Sigmoid colon (tissue), 7 donors: ENCODE measurements around the gene ARHGAP33. TPM values are rescaled to one million over a fixed set of nuclear protein-coding genes. Genes with fewer than 3 reads are reported as not detected.
A peak's percentile ranks its signal among the peaks of the same experiment; 100 is the strongest.

Source experiments
- DNase-seq: peaks from one replicate; pipeline ENCODE4 v3.0.0-alpha.2; 2019
- H3K27ac ChIP-seq, 4 donors: fragments of 200-600 bp; sonication (generic); one replicate each; pipeline ENCODE4 v1.5.1; 2016 to 2019; ENCODE audit warnings: mild to moderate bottlenecking in 1 of 4
- H3K27me3 ChIP-seq, 3 donors: fragments of 200-600 bp; sonication (generic); one replicate each; pipeline ENCODE4 v1.5.1; 2019; ENCODE audit warnings: mild to moderate bottlenecking in 1 of 3
- H3K36me3 ChIP-seq, 4 donors: fragments of 200-600 bp; sonication (generic); one replicate each; pipeline ENCODE4 v1.5.1; 2016 to 2019
- H3K4me1 ChIP-seq, 4 donors: fragments of 200-600 bp; sonication (generic); one replicate each; pipeline ENCODE4 v1.5.1; 2017 to 2019
- H3K4me3 ChIP-seq, 4 donors: fragments of 200-600 bp; sonication (generic); one replicate each; pipeline ENCODE4 v1.5.1; 2017 to 2019; ENCODE audit warnings: mild to moderate bottlenecking in 2 of 4, moderate library complexity in 1 of 4
- H3K9me3 ChIP-seq, 4 donors: fragments of 200-600 bp in 3 of 4; sonication (generic) in 3 of 4; one replicate each; pipeline versions ENCODE4 v1.5.1 to v1.6.1; 2013 to 2019
- EP300 ChIP-seq, 4 donors: sonication (generic); formaldehyde crosslinking; IDR thresholded peaks; one replicate each; pipeline ENCODE4 v1.6.1; 2017; ENCODE audit warnings: antibody characterized with exemption in 4 of 4
- POLR2A ChIP-seq, 2 donors: fragments of 450-650 bp; IDR thresholded peaks; one replicate each; pipeline ENCODE4 v1.6.1; 2016; ENCODE audit warnings: antibody characterized with exemption in 2 of 2, mild to moderate bottlenecking in 2 of 2, moderate library complexity in 2 of 2
- POLR2AphosphoS5 ChIP-seq, 4 donors: sonication (generic); formaldehyde crosslinking; IDR thresholded peaks; one replicate each; pipeline ENCODE4 v1.6.1; 2017; ENCODE audit warnings: antibody characterized with exemption in 4 of 4
- WGBS, 2 donors: extraction: QIAGEN DNeasy Blood & Tissue Kit; methylation state at CpG; one replicate each; pipeline ENCODE4 v1.1.7; 2013; 5-methylcytosine and 5-hydroxymethylcytosine counted together
- intact Hi-C: fragments of 100-400 bp; cut with DNase I; formaldehyde crosslinking; loops from one replicate; pipeline ENCODE4 v1.15.1; 2023
- polyA plus RNA-seq, 3 donors: library from polyadenylated mRNA; stranded (reverse); fragments of 200-250 nt; gene quantifications; one replicate each; pipeline ENCODE4 v1.2.3, GENCODE V29; 2013
- total RNA-seq, 4 donors: library from RNA; depleted of rRNA; stranded (reverse); fragments of >200 nt; gene quantifications; one replicate each; pipeline ENCODE4 v1.1.0, GENCODE V29; 2016
- TF ChIP-seq, protein P1 (sequence below), 4 experiments: fragments of 450-650 bp in 3 of 4; fragments of 200-600 bp in 1 of 4; IDR thresholded peaks; one replicate each; pipeline ENCODE4 v1.5.1; 2016 to 2019; ENCODE audit warnings: antibody characterized with exemption in 4 of 4, mild to moderate bottlenecking in 3 of 4, moderate library complexity in 2 of 4
- donor health status: healthy with polysubstance abuse.
- donor health status: Bipolar disorder and iron deficiency.
- donor health status: healthy.

ARHGAP33 gene
- total and polyA plus RNA-seq, 7 donors = 0.60 to 11.9 (median 6.1) TPM

DNA sequence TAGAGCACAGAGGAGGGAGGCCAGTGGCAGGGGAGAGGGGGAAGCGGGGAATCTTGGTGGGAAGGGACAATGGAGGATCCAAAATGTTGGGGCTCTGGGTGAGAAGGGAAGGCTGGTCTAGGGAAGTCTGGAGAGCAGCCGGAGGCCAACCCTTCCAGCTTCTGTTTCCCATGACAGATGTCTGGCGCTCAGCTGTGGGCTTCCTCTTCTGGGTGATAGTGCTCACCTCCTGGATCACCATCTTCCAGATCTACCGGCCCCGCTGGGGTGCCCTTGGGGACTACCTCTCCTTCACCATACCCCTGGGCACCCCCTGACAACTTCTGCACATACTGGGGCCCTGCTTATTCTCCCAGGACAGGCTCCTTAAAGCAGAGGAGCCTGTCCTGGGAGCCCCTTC is 28.8 kb upstream of the ARHGAP33 start:
- no peak for DNase-seq
- H3K36me3 ChIP-seq = peaks cover 0 to 11% (median 5%) of the 10 kb centered on the region in 4 donors
- peaks cover 0 to 53% (median 45%) of the 10 kb centered on the region in 4 donors for H3K4me1 ChIP-seq
- TF ChIP-seq EP300 (IDR thresholded peaks at IDR 0.05) (no peak), POLR2A (IDR thresholded peaks at IDR 0.05) (no peak), POLR2AphosphoS5 (IDR thresholded peaks at IDR 0.05) (no peak)
- TF ChIP-seq, protein P1, sequence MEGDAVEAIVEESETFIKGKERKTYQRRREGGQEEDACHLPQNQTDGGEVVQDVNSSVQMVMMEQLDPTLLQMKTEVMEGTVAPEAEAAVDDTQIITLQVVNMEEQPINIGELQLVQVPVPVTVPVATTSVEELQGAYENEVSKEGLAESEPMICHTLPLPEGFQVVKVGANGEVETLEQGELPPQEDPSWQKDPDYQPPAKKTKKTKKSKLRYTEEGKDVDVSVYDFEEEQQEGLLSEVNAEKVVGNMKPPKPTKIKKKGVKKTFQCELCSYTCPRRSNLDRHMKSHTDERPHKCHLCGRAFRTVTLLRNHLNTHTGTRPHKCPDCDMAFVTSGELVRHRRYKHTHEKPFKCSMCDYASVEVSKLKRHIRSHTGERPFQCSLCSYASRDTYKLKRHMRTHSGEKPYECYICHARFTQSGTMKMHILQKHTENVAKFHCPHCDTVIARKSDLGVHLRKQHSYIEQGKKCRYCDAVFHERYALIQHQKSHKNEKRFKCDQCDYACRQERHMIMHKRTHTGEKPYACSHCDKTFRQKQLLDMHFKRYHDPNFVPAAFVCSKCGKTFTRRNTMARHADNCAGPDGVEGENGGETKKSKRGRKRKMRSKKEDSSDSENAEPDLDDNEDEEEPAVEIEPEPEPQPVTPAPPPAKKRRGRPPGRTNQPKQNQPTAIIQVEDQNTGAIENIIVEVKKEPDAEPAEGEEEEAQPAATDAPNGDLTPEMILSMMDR (IDR thresholded peaks at IDR 0.05) = no peak
- 91 to 92% methylated on average over 5 of the region's 5 CpGs for WGBS, 2 donors
- peak overlapping the region in 3 of 4 donors; percentile 100 for H3K27ac ChIP-seq
- intact Hi-C loops = loop anchor here (5.0 kb wide), 1 partner anchor 251 kb away; the partner anchor contains the start of gene SDHAF1
- no peaks in the 10 kb centered on the region for H3K9me3 ChIP-seq
- H3K4me3 ChIP-seq = peak overlapping the region in 2 of 4 donors; percentile 90 to 94
- H3K27me3 ChIP-seq = no peaks in the 10 kb centered on the region

DNA sequence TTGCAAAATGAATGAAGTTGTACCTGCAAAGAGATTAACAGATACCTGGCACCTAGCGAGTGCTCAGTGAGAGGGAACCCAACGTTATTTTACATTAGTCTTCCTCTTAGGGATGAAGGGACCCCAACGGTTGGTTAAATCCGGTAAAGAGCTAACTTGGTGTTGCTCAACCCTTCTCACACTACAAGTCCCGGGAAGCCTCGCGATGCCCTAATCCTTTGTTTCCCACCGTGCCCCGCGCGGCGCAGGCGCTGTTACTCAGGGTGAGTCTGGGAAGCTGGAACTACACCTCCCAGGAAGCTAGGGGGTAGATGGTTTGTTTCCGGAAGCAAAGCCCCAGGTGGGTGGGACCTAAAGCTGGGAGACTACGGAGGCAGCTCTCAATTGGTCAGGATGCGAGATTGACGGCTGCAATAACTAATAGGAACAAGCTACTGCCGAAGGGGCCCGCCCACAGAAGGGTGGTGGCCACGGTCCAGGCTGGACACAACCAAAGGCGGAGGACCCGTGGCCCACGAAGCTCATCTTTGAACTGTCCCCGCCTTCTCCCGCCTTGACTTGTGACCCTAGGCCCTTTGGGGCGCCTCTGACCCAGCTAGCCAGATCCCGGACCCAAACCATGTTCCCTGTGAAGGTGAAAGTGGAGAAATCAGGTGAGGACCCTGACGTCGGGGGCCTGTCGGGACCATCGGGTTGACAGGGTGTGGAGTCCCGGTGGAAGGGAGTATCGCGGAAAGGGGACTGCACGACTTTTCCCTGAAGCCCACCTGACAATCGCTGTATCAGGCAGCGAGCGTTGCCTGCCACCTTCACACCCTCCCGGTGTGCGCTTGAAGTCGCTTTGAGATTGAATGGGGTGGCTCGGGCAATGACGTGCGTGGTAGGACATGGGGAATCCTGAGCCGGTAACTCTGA is 27.0 kb upstream of the ARHGAP33 start, which contains the start of gene LIN37:
LIN37 (plus strand) TSS at position 471 of the 915 bp plus-strand sequence; CDS start at position 620, 149 bp downstream.
- intact Hi-C loops = loop anchor here (5.0 kb wide), 1 partner anchor 249 kb away; the partner anchor contains the start of gene SDHAF1
- TF ChIP-seq, protein P1 (IDR thresholded peaks at IDR 0.05) = peak in 2 of 4 experiments; percentile 8 to 9
- peak; percentile 88 to 91 for TF ChIP-seq POLR2A (IDR thresholded peaks at IDR 0.05)
- TF ChIP-seq POLR2AphosphoS5 (IDR thresholded peaks at IDR 0.05) = peak; percentile 97 to 98 (median 97)
- TF ChIP-seq EP300 (IDR thresholded peaks at IDR 0.05) = peak in 1 of 4 donors; percentile 66

DNA sequence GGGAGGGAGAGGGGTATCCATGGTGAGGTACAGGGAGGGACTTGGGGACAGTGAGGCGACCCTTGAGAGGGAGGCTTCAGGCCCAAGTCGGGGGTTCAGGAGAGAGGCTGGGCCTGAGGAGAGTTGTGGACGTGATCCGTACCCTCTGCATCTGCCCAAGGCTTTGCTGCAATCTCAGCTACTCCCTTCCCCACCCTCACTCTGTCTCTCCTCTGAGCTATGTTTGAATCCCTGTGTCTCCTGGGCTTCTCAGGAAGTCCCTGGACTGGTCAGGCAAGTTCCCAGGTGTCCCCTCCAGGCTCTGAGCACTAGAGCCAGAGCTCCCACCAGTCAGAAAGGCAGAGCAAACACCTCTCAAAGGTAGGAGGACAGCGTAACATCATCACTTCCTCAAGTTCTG is 25.2 kb upstream of the ARHGAP33 start:
- TF ChIP-seq, protein P1 (IDR thresholded peaks at IDR 0.05) = no peak
- no peak for TF ChIP-seq EP300 (IDR thresholded peaks at IDR 0.05)
- no peak for TF ChIP-seq POLR2AphosphoS5 (IDR thresholded peaks at IDR 0.05)
- no peak for TF ChIP-seq POLR2A (IDR thresholded peaks at IDR 0.05)
- Histone ChIP-seq H3K4me3 (no peak overlapping the region), H3K4me1 (peaks cover 0 to 55% (median 48%) of the 10 kb centered on the region in 4 donors), H3K27ac (peak overlapping the region; percentile 9 to 99 (median 56)), H3K36me3 (peaks cover 6 to 25% (median 24%) of the 10 kb centered on the region in 4 donors), H3K27me3 (no peaks in the 10 kb centered on the region), H3K9me3 (no peaks in the 10 kb centered on the region)
- DNase-seq = peak; percentile 54
- WGBS, 2 donors = 92 to 93% methylated on average over 5 of the region's 5 CpGs
- intact Hi-C loops = loop anchor here (10.0 kb wide), 1 partner anchor 305 kb away; the partner anchor contains the start of genes THAP8 and WDR62

More for the DNA sequence above, 27.0 kb upstream of the ARHGAP33 start, which contains the start of gene LIN37:
- H3K36me3 ChIP-seq = peaks cover 10 to 15% (median 13%) of the 10 kb centered on the region in 4 donors
- peak within 1 kb of the TSS; percentile 85 to 99 (median 87) for H3K27ac ChIP-seq
- DNase-seq = peak; percentile 100
- H3K4me3 ChIP-seq = peak within 1 kb of the TSS; percentile 71 to 95 (median 84)
- 1% methylated on average over 45 of the region's 45 CpGs for WGBS, 2 donors
- no peaks in the 10 kb centered on the region for H3K9me3 ChIP-seq
- peaks cover 0 to 48% (median 42%) of the 10 kb centered on the region in 4 donors for H3K4me1 ChIP-seq
- H3K27me3 ChIP-seq = no peaks in the 10 kb centered on the region

DNA sequence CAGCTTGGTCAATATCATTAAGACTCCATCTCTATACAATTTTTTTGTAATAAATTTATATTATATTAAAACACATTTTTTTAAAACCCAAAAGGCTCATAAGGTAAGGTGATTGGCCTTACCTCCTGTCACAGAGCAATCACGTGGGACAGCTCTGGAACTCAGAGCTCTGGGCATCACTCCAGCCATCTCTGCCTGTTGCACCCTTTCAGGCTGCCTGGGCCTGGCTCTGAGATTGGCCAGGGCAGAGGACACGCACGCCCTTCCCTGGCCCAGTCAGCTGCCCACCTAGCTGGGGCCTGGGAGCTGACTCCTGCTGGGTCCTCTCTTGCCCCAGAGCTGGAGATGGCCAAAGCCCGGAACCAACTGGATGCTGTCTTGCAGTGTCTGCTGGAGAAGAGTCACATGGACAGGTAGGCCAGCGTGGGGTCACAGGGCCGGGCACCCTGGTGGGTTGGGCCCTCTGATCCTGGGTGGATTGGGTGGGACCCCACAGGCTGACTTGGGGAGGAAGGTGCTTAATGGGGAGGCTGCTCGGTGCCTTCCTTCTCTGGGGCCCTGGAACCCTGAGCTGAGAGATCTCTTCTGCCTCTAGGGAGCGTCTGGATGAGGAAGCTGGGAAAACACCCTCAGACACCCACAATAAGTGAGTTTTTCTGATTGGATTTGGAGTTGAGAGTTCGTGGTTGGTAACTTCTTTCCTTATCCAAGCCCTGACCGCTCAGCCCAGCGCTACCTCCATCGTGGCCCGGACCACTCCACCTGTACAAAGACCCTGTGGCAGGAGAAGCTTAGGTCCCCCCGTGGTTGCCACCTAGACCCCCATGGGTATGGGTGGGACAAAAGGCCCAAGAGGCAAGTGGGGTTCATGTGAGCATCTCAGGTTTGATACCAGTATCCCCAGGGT is 23.3 kb upstream of the ARHGAP33 start:
- TF ChIP-seq, protein P1 (IDR thresholded peaks at IDR 0.05) = no peak
- TF ChIP-seq POLR2AphosphoS5 (IDR thresholded peaks at IDR 0.05) (peak in 1 of 4 donors; percentile 26), POLR2A (IDR thresholded peaks at IDR 0.05) (no peak), EP300 (IDR thresholded peaks at IDR 0.05) (no peak)
- intact Hi-C loops = loop anchor here (10.0 kb wide), 1 partner anchor 303 kb away; the partner anchor contains the start of genes THAP8 and WDR62
- Histone ChIP-seq H3K36me3 (peaks cover 6 to 25% (median 24%) of the 10 kb centered on the region in 4 donors), H3K9me3 (no peaks in the 10 kb centered on the region), H3K27ac (peak overlapping the region in 2 of 4 donors; percentile 30 to 99), H3K4me1 (peaks cover 0 to 61% (median 53%) of the 10 kb centered on the region in 4 donors), H3K27me3 (no peaks in the 10 kb centered on the region), H3K4me3 (no peak overlapping the region)
- DNase-seq = peak; percentile 65
- 90 to 94% methylated on average over 14 of the region's 14 CpGs for WGBS, 2 donors
